ENCODE data around the gene INCENP. TPM values are rescaled to one million over a fixed set of nuclear protein-coding genes. Genes with fewer than 3 reads are reported as not detected.

Gene INCENP
- total and polyA plus RNA-seq, 2 experiments from 2014 or later = 35.6 to 131 TPM

GRCh38 chr11:62131170-62131464, 7.3 kb downstream of the INCENP start (continued):
- TF ChIP-seq ZNF462 (CRISPR knock-in tag; IDR thresholded peaks at IDR 0.05) (no peak), ZNF331 (CRISPR knock-in tag; IDR thresholded peaks at IDR 0.05; ENCODE audit: low read depth) (no peak), STAT1 (IDR thresholded peaks at IDR 0.05; ENCODE audit: unreplicated experiment) (no peak), ZNF114 (CRISPR knock-in tag; IDR thresholded peaks at IDR 0.05) (no peak), CREB1 (CRISPR knock-in tag; IDR thresholded peaks at IDR 0.05; ENCODE audit: low read depth) (no peak), EZH2 (IDR thresholded peaks at IDR 0.05; ENCODE audit: low read depth, unreplicated experiment) (no peak), REST (IDR thresholded peaks at IDR 0.05; ENCODE audit: unreplicated experiment) (no peak), JUNB (IDR thresholded peaks at IDR 0.05; ENCODE audit: unreplicated experiment) (no peak), ETS1 (IDR thresholded peaks at IDR 0.05) (no peak)

Measured in GM23338 (cell line).